Heart left ventricle (tissue), 16 donors: ENCODE results near the gene ACSL6. TPM values are rescaled to one million over a fixed set of nuclear protein-coding genes. Genes with fewer than 3 reads are reported as not detected.

Experiments
- ATAC-seq, 4 donors: fragments of 200-7000 bp; cut with Tn5 transposase; one replicate each; pipeline ENCODE4 v1.9.1; 2020 to 2022; ENCODE audit warnings: moderate library complexity in 4 of 4, mild to moderate bottlenecking in 3 of 4, moderate number of reproducible peaks in 1 of 4
- DNase-seq, 5 donors: peaks; one replicate each; pipeline ENCODE4 v3.0.0-alpha.2; 2020
- H3K27ac ChIP-seq, 12 donors: fragments of 200-600 bp; sonication (generic) in 4 of 12; one replicate each; pipeline versions ENCODE4 v1.5.0 to v1.8.0; 2016 to 2022; ENCODE audit warnings: mild to moderate bottlenecking in 2 of 12
- H3K27me3 ChIP-seq, 9 donors: fragments of 200-600 bp; sonication (generic) in 2 of 9; one replicate each; pipeline versions ENCODE4 v1.5.1 to v1.8.0; 2016 to 2022; ENCODE audit warnings: mild to moderate bottlenecking in 3 of 9
- H3K36me3 ChIP-seq, 9 donors: fragments of 200-600 bp; sonication (generic) in 2 of 9; one replicate each; pipeline versions ENCODE4 v1.5.0 to v1.8.0; 2018 to 2022; ENCODE audit warnings: mild to moderate bottlenecking in 2 of 9
- H3K4me1 ChIP-seq, 12 donors: fragments of 200-600 bp; sonication (generic) in 4 of 12; one replicate each; pipeline versions ENCODE4 v1.5.0 to v1.8.0; 2016 to 2022; ENCODE audit warnings: mild to moderate bottlenecking in 3 of 12
- H3K4me3 ChIP-seq, 12 donors: fragments of 200-600 bp; sonication (generic) in 4 of 12; one replicate each; pipeline versions ENCODE4 v1.5.0 to v1.8.0; 2017 to 2022; ENCODE audit warnings: mild to moderate bottlenecking in 9 of 12, moderate library complexity in 4 of 12
- H3K9me3 ChIP-seq, 12 donors: fragments of 200-600 bp; sonication (generic) in 4 of 12; one replicate each; pipeline versions ENCODE4 v1.5.0 to v1.8.0; 2016 to 2022; ENCODE audit warnings: mild to moderate bottlenecking in 1 of 12
- CTCF ChIP-seq, 12 donors: fragments of 200-600 bp; sonication (generic) in 4 of 12; IDR thresholded peaks; one replicate each; pipeline versions ENCODE4 v1.5.0 to v1.8.0; 2018 to 2022; ENCODE audit warnings: antibody characterized with exemption in 12 of 12, mild to moderate bottlenecking in 5 of 12
- POLR2A ChIP-seq, 2 donors: fragments of 450-650 bp; IDR thresholded peaks; one replicate each; pipeline ENCODE4 v1.6.1; 2017; ENCODE audit warnings: antibody characterized with exemption in 2 of 2, mild to moderate bottlenecking in 2 of 2, moderate library complexity in 2 of 2
- WGBS, 4 donors: extraction: QIAGEN DNeasy Blood & Tissue Kit in 2 of 4; methylation state at CpG; one replicate each; pipeline versions ENCODE4 v1.1.5 to v1.1.7; 2013 to 2018; 5-methylcytosine and 5-hydroxymethylcytosine counted together
- intact Hi-C, 10 donors: fragments of 100-400 bp; cut with DNase I; formaldehyde crosslinking; loops; one replicate each; pipeline versions ENCODE4 v1.11.1 to v1.14.2; 2022
- polyA plus RNA-seq, 2 donors: library from polyadenylated mRNA; stranded (reverse); fragments of 200-250 nt; gene quantifications; one replicate each; pipeline ENCODE4 v1.2.3, GENCODE V29; 2013
- total RNA-seq, 9 donors: library from RNA; depleted of rRNA in 2 of 9; stranded (reverse); fragments of >200 nt in 2 of 9; fragmentation: NEBNext Ultra II Directional in 3 of 9; extraction: Animal tissue kit (Norgen Biotek cat#: 25700) in 3 of 9; gene quantifications; one replicate each; pipeline versions ENCODE4 v1.1.0 to v1.2.4, GENCODE V29; 2016 to 2023
- donor health status: ischemic (EF 13 %, LVEDD 7.1; RV severe dilation, severe dysfunction).
- donor health status: healthy with polysubstance abuse.
- donor health status: DM: no; HTN: yes; CAD: no.
- donor health status: DM: no; HTN: no; CAD: no.
- donor health status: ischemic (EF 25% LVEDD 6.9; RV normal size, moderate dysfunction).
- donor health status: ischemic (EF 25% LVEDD 5.7; RV mildly dilated, moderate dysfunction).
- donor health status: healthy.
- donor health status: DM: yes; HTN: yes; CAD: no.
- donor health status: ischemic (EF 35%, LVEDD 5.7; RV mildly dilated, moderate dysfunction).
- donor health status: nonischemic (EF 11% LVEDD 7.7; RV severe dilation, severe dysfunction).
- donor health status: DM: yes; HTN: yes; CAD: no.
- donor health status: PGD.
- donor health status: ischemic (EF 29% LVEDD 5.4; RV normal size, mild dysfunction).
- donor health status: nonischemic (EF 23%, LVEDD 6.1; RV moderate dilation, normal function).

The ACSL6 gene
- total and polyA plus RNA-seq, 11 donors, result 0.33 to 3.8 (median 2.1) TPM

- ATAC-seq, result no peak
- TF ChIP-seq POLR2A (IDR thresholded peaks at IDR 0.05) (no peak), CTCF (IDR thresholded peaks at IDR 0.05) (no peak)
- Histone ChIP-seq H3K4me1 (no peaks in the 10 kb centered on the region), H3K9me3 (no peaks in the 10 kb centered on the region), H3K27me3 (no peaks in the 10 kb centered on the region), H3K36me3 (no peaks in the 10 kb centered on the region), H3K4me3 (peak overlapping the region in 1 of 12 donors; percentile 33), H3K27ac (peak overlapping the region in 1 of 12 donors; percentile 34)
- 71 to 84% (median 76%) methylated on average over 5 of the region's 5 CpGs for WGBS, 4 donors
- intact Hi-C loops, result no loop called here
- DNase-seq, result no peak
These were observed 36.9 kb downstream of the ACSL6 start for GRCh38 chr5:131974622-131974955.

GRCh38 chr5:131974016-131974415 lies 37.4 kb downstream of the ACSL6 start:
- H3K4me1 ChIP-seq, result no peaks in the 10 kb centered on the region
- no peaks in the 10 kb centered on the region for H3K27me3 ChIP-seq
- peak overlapping the region in 1 of 12 donors; percentile 34 for H3K27ac ChIP-seq
- DNase-seq (no peak), ATAC-seq (no peak)
- WGBS, 4 donors, result 75 to 92% (median 90%) methylated on average over 1 of the region's 1 CpG
- intact Hi-C loops, result no loop called here
- no peak for TF ChIP-seq CTCF (IDR thresholded peaks at IDR 0.05)
- TF ChIP-seq POLR2A (IDR thresholded peaks at IDR 0.05), result no peak
- no peaks in the 10 kb centered on the region for H3K36me3 ChIP-seq
- no peak overlapping the region for H3K4me3 ChIP-seq
- no peaks in the 10 kb centered on the region for H3K9me3 ChIP-seq

- Histone ChIP-seq H3K36me3 (no peaks in the 10 kb centered on the region), H3K27me3 (no peaks in the 10 kb centered on the region), H3K4me1 (no peaks in the 10 kb centered on the region), H3K4me3 (no peak overlapping the region), H3K9me3 (no peaks in the 10 kb centered on the region), H3K27ac (no peak overlapping the region)
- ATAC-seq (no peak), DNase-seq (no peak)
- 81 to 87% (median 84%) methylated on average over 9 of the region's 9 CpGs for WGBS, 4 donors
- intact Hi-C loops, result no loop called here
- TF ChIP-seq POLR2A (IDR thresholded peaks at IDR 0.05) (no peak), CTCF (IDR thresholded peaks at IDR 0.05) (no peak)
These were observed 38.3 kb downstream of the ACSL6 start for GRCh38 chr5:131973089-131973712.

GRCh38 chr5:131968396-131968954 lies 43.0 kb downstream of the ACSL6 start:
- WGBS, 4 donors, result 79 to 85% (median 82%) methylated on average over 5 of the region's 5 CpGs
- H3K4me1 ChIP-seq, result no peaks in the 10 kb centered on the region
- H3K27ac ChIP-seq, result no peak overlapping the region
- no peak for ATAC-seq
- H3K4me3 ChIP-seq, result no peak overlapping the region
- TF ChIP-seq POLR2A (IDR thresholded peaks at IDR 0.05), result no peak
- no peak for TF ChIP-seq CTCF (IDR thresholded peaks at IDR 0.05)
- H3K27me3 ChIP-seq, result no peaks in the 10 kb centered on the region
- H3K36me3 ChIP-seq, result no peaks in the 10 kb centered on the region
- DNase-seq, result no peak
- intact Hi-C loops, result no loop called here
- H3K9me3 ChIP-seq, result no peaks in the 10 kb centered on the region
